Measurements from ENCODE around the gene GBGT1.

The GBGT1 gene

GRCh38 chr9:133108794-133109641 lies 54.7 kb downstream of the GBGT1 start:
- no peak for TF ChIP-seq CTCF (IDR thresholded peaks at IDR 0.05; ENCODE audit: control insufficient read depth, insufficient read depth, low read depth, low read length, missing control alignments)
- no peak for DNase-seq (ENCODE audit: low read depth)
- no peak overlapping the region for H3K4me3 ChIP-seq (ENCODE audit: control insufficient read depth, low read depth, low read length)

GRCh38 chr9:133107961-133108793 lies 55.5 kb downstream of the GBGT1 start:
- DNase-seq (ENCODE audit: low read depth): no peak
- H3K4me3 ChIP-seq (ENCODE audit: control insufficient read depth, low read depth, low read length): no peak overlapping the region
- no peak for TF ChIP-seq CTCF (IDR thresholded peaks at IDR 0.05; ENCODE audit: control insufficient read depth, insufficient read depth, low read depth, low read length, missing control alignments)

GRCh38 chr9:133107245-133107722 lies 56.4 kb downstream of the GBGT1 start:
- DNase-seq (ENCODE audit: low read depth): no peak
- TF ChIP-seq CTCF (IDR thresholded peaks at IDR 0.05; ENCODE audit: control insufficient read depth, insufficient read depth, low read depth, low read length, missing control alignments): no peak
- H3K4me3 ChIP-seq (ENCODE audit: control insufficient read depth, low read depth, low read length): no peak overlapping the region

GRCh38 chr9:133106511-133107244 lies 57.0 kb downstream of the GBGT1 start:
- TF ChIP-seq CTCF (IDR thresholded peaks at IDR 0.05; ENCODE audit: control insufficient read depth, insufficient read depth, low read depth, low read length, missing control alignments): no peak
- H3K4me3 ChIP-seq (ENCODE audit: control insufficient read depth, low read depth, low read length): no peak overlapping the region
- DNase-seq (ENCODE audit: low read depth): no peak

- H3K4me3 ChIP-seq (ENCODE audit: control insufficient read depth, low read depth, low read length): no peak overlapping the region
- no peak for TF ChIP-seq CTCF (IDR thresholded peaks at IDR 0.05; ENCODE audit: control insufficient read depth, insufficient read depth, low read depth, low read length, missing control alignments)
- no peak for DNase-seq (ENCODE audit: low read depth)
These were observed 58.3 kb downstream of the GBGT1 start for GRCh38 chr9:133105461-133105770.

GRCh38 chr9:133104718-133105460 lies 58.8 kb downstream of the GBGT1 start:
- no peak overlapping the region for H3K4me3 ChIP-seq (ENCODE audit: control insufficient read depth, low read depth, low read length)
- no peak for DNase-seq (ENCODE audit: low read depth)
- TF ChIP-seq CTCF (IDR thresholded peaks at IDR 0.05; ENCODE audit: control insufficient read depth, insufficient read depth, low read depth, low read length, missing control alignments): no peak

Data from AG09309 (cell line).